Gastrocnemius medialis (tissue), 4 donors: Measurements from ENCODE around the gene CLASP1. TPM values are rescaled to one million over a fixed set of nuclear protein-coding genes. Genes with fewer than 3 reads are reported as not detected.

Source experiments
- ATAC-seq, 2 donors: fragments of 150-250 bp; one replicate each; pipeline ENCODE4 v1.9.1; 2016
- DNase-seq, 2 donors: peaks; one replicate each; pipeline ENCODE4 v3.0.0-alpha.2; 2019
- H3K27ac ChIP-seq, 4 donors: fragments of 200-600 bp; sonication (generic); 1 replicate in 1 of 4; 2 replicates in 3 of 4; pipeline ENCODE4 v1.5.1; 2016 to 2018; ENCODE audit warnings: mild to moderate bottlenecking in 2 of 4, moderate library complexity in 1 of 4
- H3K27me3 ChIP-seq, 3 donors: fragments of 200-600 bp; sonication (generic) in 2 of 3; 1 replicate in 1 of 3; 2 replicates in 2 of 3; pipeline versions ENCODE4 v1.5.1 to v1.6.0; 2016 to 2019; ENCODE audit warnings: mild to moderate bottlenecking in 1 of 3, moderate library complexity in 1 of 3
- H3K36me3 ChIP-seq, 2 donors: fragments of 200-600 bp; sonication (generic) in 1 of 2; one replicate each; pipeline ENCODE4 v1.5.1; 2017 to 2018
- H3K4me1 ChIP-seq, 2 donors: fragments of 200-600 bp; sonication (generic) in 1 of 2; one replicate each; pipeline ENCODE4 v1.5.1; 2016 to 2017; ENCODE audit warnings: mild to moderate bottlenecking in 2 of 2
- H3K4me3 ChIP-seq, 4 donors: fragments of 200-600 bp; sonication (generic) in 3 of 4; 1 replicate in 1 of 4; 2 replicates in 3 of 4; pipeline ENCODE4 v1.5.1; 2016 to 2019; ENCODE audit warnings: mild to moderate bottlenecking in 2 of 4
- H3K9me3 ChIP-seq, 3 donors: fragments of 200-600 bp; sonication (generic) in 2 of 3; 1 replicate in 1 of 3; 2 replicates in 2 of 3; pipeline ENCODE4 v1.5.1; 2016 to 2019
- CTCF ChIP-seq, 5 experiments: fragments of 450-650 bp in 3 of 5; fragments of 200-600 bp in 2 of 5; sonication (generic) in 2 of 5; IDR thresholded peaks in 4 of 5; conservative IDR thresholded peaks in 1 of 5; 1 replicate in 4 of 5; 2 replicates in 1 of 5; pipeline ENCODE4 v1.5.1; 2016 to 2019; ENCODE audit warnings: antibody characterized with exemption in 5 of 5, mild to moderate bottlenecking in 3 of 5, moderate library complexity in 3 of 5
- POLR2A ChIP-seq, 2 donors: fragments of 450-650 bp; IDR thresholded peaks; one replicate each; pipeline ENCODE4 v1.6.1; 2017; ENCODE audit warnings: antibody characterized with exemption in 2 of 2, mild to moderate bottlenecking in 2 of 2, moderate library complexity in 2 of 2
- in situ Hi-C, 4 donors: fragments of 200-750 bp; cut with MboI; loops; one replicate each; pipeline versions ENCODE4 v1.15.0 to v1.8.0; 2017; ENCODE audit warnings: low sequenced_read_pairs in 4 of 4
- intact Hi-C: fragments of 100-400 bp; cut with DNase I; formaldehyde crosslinking; loops from one replicate; pipeline ENCODE4 v1.15.1; 2023; ENCODE audit warnings: low total_unique reads
- total RNA-seq, 4 donors: library from RNA; depleted of rRNA; stranded (reverse); fragments of >200 nt; gene quantifications; one replicate each; pipeline versions ENCODE4 v1.1.0 to v1.2.3, GENCODE V29; 2016

The CLASP1 gene
- total RNA-seq, 4 donors from 2014 or later = 50.1 to 73.9 (median 61.4) TPM

GRCh38 chr2:121419081-121419699, 230.1 kb downstream of the CLASP1 start:
- intact Hi-C loops = no loop called here
- ATAC-seq = no peak
- Histone ChIP-seq H3K4me1 (no peaks in the 10 kb centered on the region), H3K9me3 (no peaks in the 10 kb centered on the region), H3K27me3 (no peaks in the 10 kb centered on the region), H3K36me3 (peaks cover 0 to 38% of the 10 kb centered on the region in 2 donors), H3K27ac (no peak overlapping the region), H3K4me3 (no peak overlapping the region)
- no peak for DNase-seq
- in situ Hi-C loops = loop anchor here in 1 of 4 donors (25.0 kb wide), 1 partner anchor 293 kb away; no protein-coding TSS in a partner anchor
- TF ChIP-seq POLR2A (IDR thresholded peaks at IDR 0.05) (no peak), CTCF (IDR thresholded peaks at IDR 0.05 in 4 of 5, conservative IDR thresholded peaks at IDR 0.05 in 1 of 5) (no peak)

GRCh38 chr2:121418494-121419058, 230.7 kb downstream of the CLASP1 start:
- H3K9me3 ChIP-seq = no peaks in the 10 kb centered on the region

GRCh38 chr2:121417826-121418225, 231.4 kb downstream of the CLASP1 start:
- DNase-seq (no peak), ATAC-seq (no peak)
- in situ Hi-C loops = loop anchor here in 1 of 4 donors (25.0 kb wide), 1 partner anchor 294 kb away; no protein-coding TSS in a partner anchor
- H3K4me3 ChIP-seq = no peak overlapping the region
- TF ChIP-seq CTCF (IDR thresholded peaks at IDR 0.05 in 4 of 5, conservative IDR thresholded peaks at IDR 0.05 in 1 of 5) (no peak), POLR2A (IDR thresholded peaks at IDR 0.05) (no peak)
- peaks cover 0 to 33% of the 10 kb centered on the region in 2 donors for H3K36me3 ChIP-seq
- no peaks in the 10 kb centered on the region for H3K27me3 ChIP-seq
- no peaks in the 10 kb centered on the region for H3K9me3 ChIP-seq
- H3K27ac ChIP-seq = no peak overlapping the region
- no peaks in the 10 kb centered on the region for H3K4me1 ChIP-seq
- intact Hi-C loops = no loop called here

More at GRCh38 chr2:121418494-121419058, 230.7 kb downstream of the CLASP1 start:
- no peak for ATAC-seq
- Histone ChIP-seq H3K4me3 (no peak overlapping the region), H3K27me3 (no peaks in the 10 kb centered on the region), H3K36me3 (peaks cover 0 to 33% of the 10 kb centered on the region in 2 donors), H3K27ac (no peak overlapping the region), H3K4me1 (no peaks in the 10 kb centered on the region)
- no peak for DNase-seq
- no peak for TF ChIP-seq CTCF (IDR thresholded peaks at IDR 0.05 in 4 of 5, conservative IDR thresholded peaks at IDR 0.05 in 1 of 5)
- no peak for TF ChIP-seq POLR2A (IDR thresholded peaks at IDR 0.05)
- in situ Hi-C loops = loop anchor here in 1 of 4 donors (25.0 kb wide), 1 partner anchor 294 kb away; no protein-coding TSS in a partner anchor
- intact Hi-C loops = no loop called here

GRCh38 chr2:121415727-121416126, 233.5 kb downstream of the CLASP1 start:
- Histone ChIP-seq H3K4me1 (no peaks in the 10 kb centered on the region), H3K27ac (no peak overlapping the region), H3K9me3 (no peaks in the 10 kb centered on the region), H3K36me3 (peaks cover 0 to 33% of the 10 kb centered on the region in 2 donors), H3K27me3 (no peaks in the 10 kb centered on the region), H3K4me3 (no peak overlapping the region)
- in situ Hi-C loops = loop anchor here in 1 of 4 donors (25.0 kb wide), 1 partner anchor 297 kb away; no protein-coding TSS in a partner anchor
- TF ChIP-seq POLR2A (IDR thresholded peaks at IDR 0.05) = no peak
- TF ChIP-seq CTCF (IDR thresholded peaks at IDR 0.05 in 4 of 5, conservative IDR thresholded peaks at IDR 0.05 in 1 of 5) = no peak
- intact Hi-C loops = no loop called here
- ATAC-seq (no peak), DNase-seq (no peak)
